HUES48 (cell line): ENCODE measurements around the gene RBFOX2.

Source experiments
- H3K27ac ChIP-seq: one replicate; pipeline ENCODE4 v1.7.0; 2013; ENCODE audit warnings: low read depth, low read length, inconsistent platforms
- H3K27me3 ChIP-seq: 2 replicates; pipeline ENCODE4 v1.6.1; 2013; ENCODE audit warnings: mild to moderate bottlenecking, low read length; ENCODE audit not compliant: control insufficient read depth, insufficient read depth
- H3K36me3 ChIP-seq: 2 replicates; pipeline ENCODE4 v1.6.1; 2013; ENCODE audit warnings: low read length; ENCODE audit not compliant: control insufficient read depth, insufficient read depth
- H3K4me1 ChIP-seq: 2 replicates; pipeline ENCODE4 v1.6.1; 2013; ENCODE audit warnings: mild to moderate bottlenecking, low read length; ENCODE audit not compliant: control insufficient read depth, insufficient read depth
- H3K4me3 ChIP-seq: 2 replicates; pipeline ENCODE4 v1.5.1; 2013; ENCODE audit warnings: mild to moderate bottlenecking, low read depth, low read length
- H3K9ac ChIP-seq: 2 replicates; pipeline ENCODE4 v1.6.1; 2013; ENCODE audit warnings: mild to moderate bottlenecking, low read depth, low read length, moderate library complexity
- H3K9me3 ChIP-seq: 2 replicates; pipeline ENCODE4 v1.6.1; 2013; ENCODE audit warnings: low read length; ENCODE audit not compliant: control insufficient read depth, insufficient read depth

RBFOX2 gene

GRCh38 chr22:35735542-35735941 lies 293.1 kb downstream of the RBFOX2 start:
- H3K27ac ChIP-seq = no peak overlapping the region
- no peaks in the 10 kb centered on the region for H3K9me3 ChIP-seq
- no peak overlapping the region for H3K4me3 ChIP-seq
- no peak overlapping the region for H3K9ac ChIP-seq
- H3K27me3 ChIP-seq = no peaks in the 10 kb centered on the region
- H3K4me1 ChIP-seq = peaks cover 2% of the 10 kb centered on the region; the same call in 1 of the 2 replicates
- peaks cover 7% of the 10 kb centered on the region; the same call in 1 of the 2 replicates for H3K36me3 ChIP-seq

- Histone ChIP-seq H3K4me3 (no peak overlapping the region), H3K4me1 (peaks cover 2% of the 10 kb centered on the region; the same call in 1 of the 2 replicates), H3K27ac (no peak overlapping the region), H3K9me3 (no peaks in the 10 kb centered on the region), H3K9ac (no peak overlapping the region), H3K27me3 (no peaks in the 10 kb centered on the region), H3K36me3 (peaks cover 7% of the 10 kb centered on the region; the same call in 1 of the 2 replicates)
These were observed 294.2 kb downstream of the RBFOX2 start for GRCh38 chr22:35734517-35734827.

- Histone ChIP-seq H3K27me3 (no peaks in the 10 kb centered on the region), H3K4me3 (no peak overlapping the region), H3K27ac (no peak overlapping the region), H3K4me1 (peaks cover 2% of the 10 kb centered on the region; the same call in 1 of the 2 replicates), H3K9ac (no peak overlapping the region), H3K36me3 (peaks cover 3% of the 10 kb centered on the region; the same call in 1 of the 2 replicates), H3K9me3 (no peaks in the 10 kb centered on the region)
These were observed 294.7 kb downstream of the RBFOX2 start for GRCh38 chr22:35733791-35734516.

- Histone ChIP-seq H3K9me3 (no peaks in the 10 kb centered on the region), H3K4me1 (no peaks in the 10 kb centered on the region), H3K4me3 (no peak overlapping the region), H3K36me3 (no peaks in the 10 kb centered on the region), H3K27me3 (no peaks in the 10 kb centered on the region), H3K27ac (no peak overlapping the region), H3K9ac (no peak overlapping the region)
These were observed 295.6 kb downstream of the RBFOX2 start for GRCh38 chr22:35733036-35733435.

- Histone ChIP-seq H3K36me3 (no peaks in the 10 kb centered on the region), H3K9me3 (no peaks in the 10 kb centered on the region), H3K4me1 (no peaks in the 10 kb centered on the region), H3K27ac (no peak overlapping the region), H3K9ac (no peak overlapping the region), H3K4me3 (no peak overlapping the region), H3K27me3 (no peaks in the 10 kb centered on the region)
These were observed 296.5 kb downstream of the RBFOX2 start for GRCh38 chr22:35732116-35732515.

GRCh38 chr22:35731321-35731720 lies 297.3 kb downstream of the RBFOX2 start:
- Histone ChIP-seq H3K4me1 (no peaks in the 10 kb centered on the region), H3K27ac (no peak overlapping the region), H3K9ac (no peak overlapping the region), H3K4me3 (no peak overlapping the region), H3K9me3 (no peaks in the 10 kb centered on the region), H3K36me3 (no peaks in the 10 kb centered on the region), H3K27me3 (no peaks in the 10 kb centered on the region)

- Histone ChIP-seq H3K27ac (no peak overlapping the region), H3K4me3 (no peak overlapping the region), H3K9ac (no peak overlapping the region), H3K9me3 (no peaks in the 10 kb centered on the region), H3K4me1 (no peaks in the 10 kb centered on the region), H3K27me3 (no peaks in the 10 kb centered on the region), H3K36me3 (no peaks in the 10 kb centered on the region)
These were observed 299.3 kb downstream of the RBFOX2 start for GRCh38 chr22:35729309-35729698.

- Histone ChIP-seq H3K9ac (no peak overlapping the region), H3K27me3 (no peaks in the 10 kb centered on the region), H3K27ac (no peak overlapping the region), H3K9me3 (no peaks in the 10 kb centered on the region), H3K36me3 (no peaks in the 10 kb centered on the region), H3K4me3 (no peak overlapping the region), H3K4me1 (no peaks in the 10 kb centered on the region)
These were observed 299.9 kb downstream of the RBFOX2 start for GRCh38 chr22:35728639-35729308.

GRCh38 chr22:35727436-35727835 lies 301.2 kb downstream of the RBFOX2 start:
- H3K4me3 ChIP-seq = no peak overlapping the region
- no peak overlapping the region for H3K9ac ChIP-seq
- H3K27me3 ChIP-seq = no peaks in the 10 kb centered on the region
- no peaks in the 10 kb centered on the region for H3K36me3 ChIP-seq
- H3K27ac ChIP-seq = no peak overlapping the region
- no peaks in the 10 kb centered on the region for H3K9me3 ChIP-seq
- no peaks in the 10 kb centered on the region for H3K4me1 ChIP-seq

- Histone ChIP-seq H3K4me3 (no peak overlapping the region), H3K27me3 (no peaks in the 10 kb centered on the region), H3K9ac (no peak overlapping the region), H3K9me3 (no peaks in the 10 kb centered on the region), H3K4me1 (no peaks in the 10 kb centered on the region), H3K27ac (no peak overlapping the region), H3K36me3 (no peaks in the 10 kb centered on the region)
These were observed 301.7 kb downstream of the RBFOX2 start for GRCh38 chr22:35726933-35727332.

GRCh38 chr22:35726398-35726797 lies 302.2 kb downstream of the RBFOX2 start:
- Histone ChIP-seq H3K4me1 (no peaks in the 10 kb centered on the region), H3K4me3 (no peak overlapping the region)

More at GRCh38 chr22:35726398-35726797, 302.2 kb downstream of the RBFOX2 start:
- no peaks in the 10 kb centered on the region for H3K9me3 ChIP-seq
- H3K36me3 ChIP-seq = no peaks in the 10 kb centered on the region
- no peak overlapping the region for H3K9ac ChIP-seq
- H3K27me3 ChIP-seq = no peaks in the 10 kb centered on the region
- no peak overlapping the region for H3K27ac ChIP-seq
